Mucosa of descending colon (tissue), 3 donors: ENCODE measurements around the gene SMARCD3. TPM values are rescaled to one million over a fixed set of nuclear protein-coding genes. Genes with fewer than 3 reads are reported as not detected.

Experiments
- ATAC-seq: fragments of 200-7000 bp; cut with Tn5 transposase; one replicate; pipeline ENCODE4 v1.9.1; 2020; ENCODE audit warnings: mild to moderate bottlenecking, moderate library complexity
- DNase-seq, 3 donors: peaks; one replicate each; pipeline ENCODE4 v3.0.0-alpha.2; 2020
- H3K36me3 ChIP-seq: fragments of 200-600 bp; one replicate; pipeline ENCODE4 v1.8.0; 2021; ENCODE audit warnings: low read depth, mild to moderate bottlenecking
- H3K4me1 ChIP-seq: fragments of 200-600 bp; one replicate; pipeline ENCODE4 v1.8.0; 2021; ENCODE audit warnings: low read depth, mild to moderate bottlenecking
- H3K4me3 ChIP-seq: fragments of 200-600 bp; one replicate; pipeline ENCODE4 v1.8.0; 2021; ENCODE audit warnings: mild to moderate bottlenecking
- H3K9me3 ChIP-seq: fragments of 200-600 bp; one replicate; pipeline ENCODE4 v1.8.0; 2021; ENCODE audit warnings: mild to moderate bottlenecking
- intact Hi-C, 2 donors: fragments of 100-400 bp; cut with DNase I in 1 of 2; cut with micrococcal nuclease in 1 of 2; formaldehyde crosslinking; loops; one replicate each; pipeline versions ENCODE4 v1.11.0 to v1.11.1; 2022; cut with DNase I, micrococcal nuclease
- long read RNA-seq, 2 donors: library from polyadenylated mRNA; unstranded; transcript quantifications; one replicate each; pipeline ENCODE4 v2.0.0, GENCODE V29; 2019 to 2021
- total RNA-seq, 3 donors: library from RNA; stranded (reverse); fragmentation: NEBNext Ultra II Directional in 2 of 3; extraction: Animal tissue kit (Norgen Biotek cat#: 25700) in 2 of 3; gene quantifications; one replicate each; pipeline versions ENCODE4 v1.2.1 to v1.2.4, GENCODE V29; 2021 to 2023
- TF ChIP-seq, protein P1 (sequence below): fragments of 200-600 bp; IDR thresholded peaks from one replicate; pipeline ENCODE4 v1.8.0; 2022; ENCODE audit warnings: antibody characterized with exemption, mild to moderate bottlenecking
- donor health status: DM: no; HTN: no; CAD: no; lungs with moderate emphysema.
- donor health status: DM: no; HTN: no; CAD: no.
- donor health status: DM: no; HTN: yes; CAD: no.

Gene SMARCD3
- total RNA-seq = 10 to 100 TPM in 2 of 3 donors, 1 to 10 TPM in 1; 5.1 to 44.3 (median 10.0) TPM
- long read RNA-seq, donor 1, transcript SMARCD3-201 (13 exons, 1,993 nt) = major isoform, 24 of 65 reads
- long read RNA-seq, donor 1, transcript SMARCD3-203 (14 exons, 2,018 nt) = major isoform, 24 of 65 reads
- long read RNA-seq, donor 1, partial matches to known transcripts = 5 of 65 reads
- long read RNA-seq, donor 1, other reads (novel, unspliced or antisense) = 11 of 65 reads
- long read RNA-seq, donor 2 = 0 reads

- Histone ChIP-seq H3K4me3 (no peak within 1 kb of the TSS), H3K9me3 (no peaks in the 10 kb centered on the region), H3K36me3 (no peaks in the 10 kb centered on the region), H3K4me1 (peaks cover 29% of the 10 kb centered on the region)
- ATAC-seq = peak; percentile 31
- intact Hi-C loops = no loop called here
- TF ChIP-seq, protein P1, sequence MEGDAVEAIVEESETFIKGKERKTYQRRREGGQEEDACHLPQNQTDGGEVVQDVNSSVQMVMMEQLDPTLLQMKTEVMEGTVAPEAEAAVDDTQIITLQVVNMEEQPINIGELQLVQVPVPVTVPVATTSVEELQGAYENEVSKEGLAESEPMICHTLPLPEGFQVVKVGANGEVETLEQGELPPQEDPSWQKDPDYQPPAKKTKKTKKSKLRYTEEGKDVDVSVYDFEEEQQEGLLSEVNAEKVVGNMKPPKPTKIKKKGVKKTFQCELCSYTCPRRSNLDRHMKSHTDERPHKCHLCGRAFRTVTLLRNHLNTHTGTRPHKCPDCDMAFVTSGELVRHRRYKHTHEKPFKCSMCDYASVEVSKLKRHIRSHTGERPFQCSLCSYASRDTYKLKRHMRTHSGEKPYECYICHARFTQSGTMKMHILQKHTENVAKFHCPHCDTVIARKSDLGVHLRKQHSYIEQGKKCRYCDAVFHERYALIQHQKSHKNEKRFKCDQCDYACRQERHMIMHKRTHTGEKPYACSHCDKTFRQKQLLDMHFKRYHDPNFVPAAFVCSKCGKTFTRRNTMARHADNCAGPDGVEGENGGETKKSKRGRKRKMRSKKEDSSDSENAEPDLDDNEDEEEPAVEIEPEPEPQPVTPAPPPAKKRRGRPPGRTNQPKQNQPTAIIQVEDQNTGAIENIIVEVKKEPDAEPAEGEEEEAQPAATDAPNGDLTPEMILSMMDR = no peak
- peak; percentile 59 to 61 (median 60) for DNase-seq
These were observed at the start of gene SMARCD3 for GRCh38 chr7:151248346-151249033. Gene SMARCD3, minus strand, starts transcription at chr7:151248694. Its CDS starts 132 bp downstream, at chr7:151248562.

DNA sequence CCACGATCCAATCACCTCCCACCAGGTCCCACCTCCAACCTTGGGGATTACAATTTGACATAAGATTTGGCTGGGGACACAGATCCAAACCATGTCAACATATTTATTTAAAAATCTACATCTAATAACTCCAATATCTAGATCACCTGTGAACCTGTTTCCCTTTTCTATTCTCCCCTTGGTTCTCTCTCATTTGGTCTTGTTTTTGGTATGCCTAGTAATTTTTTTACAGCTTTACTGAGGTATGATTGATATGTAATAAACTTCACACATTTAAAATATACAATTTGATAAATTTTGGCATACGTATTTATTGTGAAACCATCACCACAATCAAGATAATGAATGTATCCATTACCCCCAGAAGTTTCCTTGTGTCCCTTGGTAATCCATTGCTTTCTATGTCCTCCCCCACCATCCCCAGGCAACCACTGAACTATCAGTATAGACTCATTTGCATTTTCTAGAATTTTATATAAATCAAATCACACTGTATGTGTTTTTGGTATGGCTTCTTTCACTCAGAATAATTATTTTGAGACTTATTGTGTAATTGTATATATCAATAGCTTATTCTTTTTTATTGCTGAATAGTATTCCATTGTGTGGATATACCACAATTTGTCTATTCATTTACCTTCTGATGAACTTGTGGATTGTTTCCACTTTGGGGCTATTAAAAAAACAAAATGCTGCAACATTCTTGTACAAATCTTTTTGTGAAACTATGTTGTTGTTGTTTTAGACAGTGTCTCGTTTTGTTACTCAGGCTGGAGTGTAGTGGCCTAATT is 47.9 kb upstream of the SMARCD3 start:
- Histone ChIP-seq H3K4me3 (no peak overlapping the region), H3K36me3 (no peaks in the 10 kb centered on the region), H3K4me1 (no peaks in the 10 kb centered on the region), H3K9me3 (no peaks in the 10 kb centered on the region)
- intact Hi-C loops = no loop called here
- no peak for DNase-seq
- no peak for ATAC-seq
- TF ChIP-seq, protein P1 = no peak

DNA sequence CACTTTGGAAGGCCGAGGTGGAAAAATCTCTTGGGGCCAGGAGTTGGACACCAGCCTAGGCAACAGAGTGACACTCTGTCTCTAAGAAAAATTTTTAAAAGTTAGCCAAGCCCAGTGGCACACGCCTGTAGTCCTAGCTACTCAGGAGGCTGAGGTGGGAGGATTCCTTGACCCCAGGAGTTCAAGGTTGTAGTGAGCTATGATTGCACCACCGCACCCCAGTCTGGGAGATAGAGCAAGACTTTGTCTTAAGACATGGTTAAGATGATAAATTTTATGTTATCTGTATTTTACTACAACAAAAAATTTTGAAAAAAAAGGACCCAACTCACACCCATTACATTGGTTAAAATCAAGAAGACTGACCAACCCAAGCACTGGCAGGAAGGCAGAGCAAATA is 44.4 kb upstream of the SMARCD3 start:
- TF ChIP-seq, protein P1 = no peak
- intact Hi-C loops = no loop called here
- no peaks in the 10 kb centered on the region for H3K36me3 ChIP-seq
- H3K4me3 ChIP-seq = no peak overlapping the region
- no peaks in the 10 kb centered on the region for H3K9me3 ChIP-seq
- H3K4me1 ChIP-seq = no peaks in the 10 kb centered on the region
- ATAC-seq (no peak), DNase-seq (no peak)

DNA sequence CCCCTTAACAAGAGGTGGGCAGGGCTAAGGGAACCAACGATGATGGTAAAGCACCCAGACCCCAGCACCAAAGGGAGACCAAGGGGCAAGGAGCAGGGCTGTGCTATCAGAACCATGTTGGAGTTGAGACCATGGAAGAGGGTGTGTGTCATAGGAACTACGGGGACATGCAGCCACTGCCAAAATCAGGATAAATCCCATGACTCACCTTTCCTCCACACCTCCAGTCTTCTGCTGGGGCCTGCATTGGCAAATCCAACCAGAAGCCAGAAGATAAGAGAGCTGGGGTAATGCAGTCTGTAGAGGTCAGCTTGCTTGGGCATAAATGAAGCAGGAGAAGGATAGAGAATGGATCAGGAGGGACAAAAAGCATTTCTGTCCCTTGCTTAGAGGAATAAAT is 42.7 kb upstream of the SMARCD3 start:
- no peak for ATAC-seq

DNA sequence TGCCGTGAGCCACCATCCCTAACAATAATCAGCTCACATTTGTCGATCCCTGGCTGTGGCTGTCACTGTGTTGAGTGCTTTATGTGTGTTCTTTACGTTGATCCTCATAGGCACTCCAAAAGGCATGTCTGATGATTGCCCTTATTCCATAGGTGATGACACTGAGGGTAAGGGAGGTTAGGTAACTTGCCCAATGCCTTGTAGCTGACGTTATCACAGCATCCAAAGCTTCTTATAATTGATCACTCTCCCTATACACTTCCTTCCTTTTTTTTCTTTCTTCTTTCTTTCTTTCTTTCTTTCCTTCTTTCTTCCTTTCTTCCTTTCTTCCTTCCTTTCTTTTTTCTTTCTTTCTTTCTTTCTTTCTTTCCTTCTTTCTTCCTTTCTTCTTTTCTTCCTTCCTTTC is 41.9 kb upstream of the SMARCD3 start:
- DNase-seq (no peak), ATAC-seq (no peak)
- Histone ChIP-seq H3K9me3 (no peaks in the 10 kb centered on the region), H3K4me1 (no peaks in the 10 kb centered on the region), H3K4me3 (no peak overlapping the region), H3K36me3 (no peaks in the 10 kb centered on the region)
- TF ChIP-seq, protein P1 = no peak
- intact Hi-C loops = no loop called here

More for the DNA sequence above, 42.7 kb upstream of the SMARCD3 start:
- H3K4me3 ChIP-seq = no peak overlapping the region
- intact Hi-C loops = no loop called here
- TF ChIP-seq, protein P1 = no peak
- H3K9me3 ChIP-seq = no peaks in the 10 kb centered on the region
- H3K36me3 ChIP-seq = no peaks in the 10 kb centered on the region
- H3K4me1 ChIP-seq = no peaks in the 10 kb centered on the region
- DNase-seq = no peak
